Endothelial cell of umbilical vein (primary cell): Measurements from ENCODE around the gene ERBB4.

Experiments
- EZH2 ChIP-seq: IDR thresholded peaks from 2 replicates; pipeline ENCODE4 v1.6.1; 2012; ENCODE audit warnings: borderline replicate concordance, low read depth, mild to moderate bottlenecking, moderate library complexity, low read length, inconsistent platforms; ENCODE audit not compliant: severe bottlenecking
- FOS ChIP-seq: IDR thresholded peaks from 2 replicates; pipeline ENCODE4 v1.6.1; 2011; ENCODE audit warnings: mild to moderate bottlenecking, low read length, moderate library complexity, borderline replicate concordance; ENCODE audit not compliant: insufficient read depth
- GATA2 ChIP-seq: IDR thresholded peaks from 2 replicates; pipeline ENCODE4 v1.7.0; 2011; ENCODE audit warnings: low read depth, mild to moderate bottlenecking, moderate library complexity, mixed read lengths, low read length; ENCODE audit not compliant: insufficient read length, insufficient read depth
- JUN ChIP-seq: IDR thresholded peaks from 2 replicates; pipeline ENCODE4 v1.6.1; 2011; ENCODE audit warnings: borderline replicate concordance, low read depth; ENCODE audit not compliant: insufficient read length, insufficient read depth
- MYC ChIP-seq: IDR thresholded peaks from one replicate; pipeline ENCODE4 v1.6.1; 2011; ENCODE audit warnings: mild to moderate bottlenecking, low read depth, low read length
- POLR2A ChIP-seq: IDR thresholded peaks from 2 replicates; pipeline ENCODE4 v1.6.1; 2012; ENCODE audit warnings: low read depth, mild to moderate bottlenecking, control low read depth, low read length
- POLR2AphosphoS5 ChIP-seq: IDR thresholded peaks from 2 replicates; pipeline ENCODE4 v1.6.1; 2012; ENCODE audit warnings: low read depth, mild to moderate bottlenecking, control low read depth, low read length, moderate library complexity; ENCODE audit not compliant: insufficient read depth
- TF ChIP-seq, protein P1 (sequence below), 2 donors: IDR thresholded peaks; 1 replicate in 1 of 2; 2 replicates in 1 of 2; pipeline ENCODE4 v1.5.1; 2011; ENCODE audit warnings: low read length in 2 of 2, mild to moderate bottlenecking in 2 of 2, moderate library complexity in 2 of 2, control low read depth in 1 of 2, inconsistent platforms in 1 of 2, low read depth in 1 of 2; ENCODE audit not compliant: insufficient read depth in 1 of 2; ENCODE audit errors: extremely low read depth in 1 of 2
- TF ChIP-seq, protein P2 (sequence below): IDR thresholded peaks from 2 replicates; pipeline ENCODE4 v1.6.1; 2011; ENCODE audit not compliant: insufficient read depth, insufficient read length

DNA sequence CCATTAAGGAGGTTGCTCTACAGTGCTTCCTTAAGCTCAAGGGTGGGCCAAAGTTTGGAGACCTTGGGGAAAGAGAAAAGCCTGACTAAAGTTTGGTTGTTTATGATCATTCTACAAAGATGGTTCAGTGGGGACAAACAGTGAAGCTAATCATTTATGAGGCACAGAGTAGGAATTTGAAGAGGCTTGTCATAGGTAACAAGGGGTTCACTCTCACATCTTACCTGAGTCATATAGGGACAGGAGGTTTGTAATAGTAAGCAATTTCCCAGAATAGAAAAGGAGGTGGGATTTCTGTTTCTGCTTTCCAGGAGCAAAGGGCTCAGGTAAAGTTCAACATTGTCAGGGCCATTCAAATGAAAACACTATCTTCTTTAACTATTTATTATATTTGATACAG is 1194.3 kb downstream of the ERBB4 start:
- TF ChIP-seq FOS (no peak), MYC (no peak), POLR2AphosphoS5 (no peak), POLR2A (no peak), EZH2 (no peak), JUN (no peak), GATA2 (no peak)
- TF ChIP-seq, protein P1, sequence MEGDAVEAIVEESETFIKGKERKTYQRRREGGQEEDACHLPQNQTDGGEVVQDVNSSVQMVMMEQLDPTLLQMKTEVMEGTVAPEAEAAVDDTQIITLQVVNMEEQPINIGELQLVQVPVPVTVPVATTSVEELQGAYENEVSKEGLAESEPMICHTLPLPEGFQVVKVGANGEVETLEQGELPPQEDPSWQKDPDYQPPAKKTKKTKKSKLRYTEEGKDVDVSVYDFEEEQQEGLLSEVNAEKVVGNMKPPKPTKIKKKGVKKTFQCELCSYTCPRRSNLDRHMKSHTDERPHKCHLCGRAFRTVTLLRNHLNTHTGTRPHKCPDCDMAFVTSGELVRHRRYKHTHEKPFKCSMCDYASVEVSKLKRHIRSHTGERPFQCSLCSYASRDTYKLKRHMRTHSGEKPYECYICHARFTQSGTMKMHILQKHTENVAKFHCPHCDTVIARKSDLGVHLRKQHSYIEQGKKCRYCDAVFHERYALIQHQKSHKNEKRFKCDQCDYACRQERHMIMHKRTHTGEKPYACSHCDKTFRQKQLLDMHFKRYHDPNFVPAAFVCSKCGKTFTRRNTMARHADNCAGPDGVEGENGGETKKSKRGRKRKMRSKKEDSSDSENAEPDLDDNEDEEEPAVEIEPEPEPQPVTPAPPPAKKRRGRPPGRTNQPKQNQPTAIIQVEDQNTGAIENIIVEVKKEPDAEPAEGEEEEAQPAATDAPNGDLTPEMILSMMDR (IDR thresholded peaks at IDR 0.05; ENCODE audit: extremely low read depth in 1 of 2, insufficient read depth in 1 of 2, low read depth in 1 of 2, low read length in 2 of 2) = no peak
- TF ChIP-seq, protein P2, sequence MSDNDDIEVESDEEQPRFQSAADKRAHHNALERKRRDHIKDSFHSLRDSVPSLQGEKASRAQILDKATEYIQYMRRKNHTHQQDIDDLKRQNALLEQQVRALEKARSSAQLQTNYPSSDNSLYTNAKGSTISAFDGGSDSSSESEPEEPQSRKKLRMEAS = no peak
